ENCODE results near the gene ZFYVE1. TPM values are rescaled to one million over a fixed set of nuclear protein-coding genes. Genes with fewer than 3 reads are reported as not detected.
"Not testable (repeated sequence)": the region's sequence is repeated elsewhere in the genome, so short reads cannot be mapped to it uniquely, and the experiment has no call there.

The ZFYVE1 gene
- total RNA-seq, 1 donor, result 30.8 TPM

DNA sequence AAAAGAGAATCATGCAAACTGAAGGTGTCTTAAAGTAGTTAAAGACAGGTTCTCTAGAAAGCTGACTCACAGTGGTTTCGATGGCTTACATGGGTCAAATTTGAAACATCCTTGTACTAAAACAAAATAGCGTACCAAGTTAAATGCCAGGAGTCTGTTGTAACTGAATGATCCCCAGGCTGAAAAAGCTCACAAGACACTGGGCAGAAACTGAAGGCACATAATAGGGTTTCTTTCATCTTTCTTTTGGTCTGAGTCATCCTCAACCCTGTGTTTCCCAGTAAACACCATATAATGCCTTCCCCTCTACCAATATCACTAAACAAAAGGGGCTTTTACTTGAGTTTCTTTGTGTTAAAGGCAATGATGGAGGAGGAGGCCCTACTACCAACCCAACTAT is 12.8 kb downstream of the ZFYVE1 start:
- H3K4me2 ChIP-seq (ENCODE audit: insufficient read depth, low read length), result no peak overlapping the region
- peaks cover 8% of the 10 kb centered on the region for H3K36me3 ChIP-seq (ENCODE audit: insufficient read depth, low read length)
- no peak overlapping the region for H3K4me3 ChIP-seq (ENCODE audit: insufficient read depth, low read length)
- TF ChIP-seq, protein P1, sequence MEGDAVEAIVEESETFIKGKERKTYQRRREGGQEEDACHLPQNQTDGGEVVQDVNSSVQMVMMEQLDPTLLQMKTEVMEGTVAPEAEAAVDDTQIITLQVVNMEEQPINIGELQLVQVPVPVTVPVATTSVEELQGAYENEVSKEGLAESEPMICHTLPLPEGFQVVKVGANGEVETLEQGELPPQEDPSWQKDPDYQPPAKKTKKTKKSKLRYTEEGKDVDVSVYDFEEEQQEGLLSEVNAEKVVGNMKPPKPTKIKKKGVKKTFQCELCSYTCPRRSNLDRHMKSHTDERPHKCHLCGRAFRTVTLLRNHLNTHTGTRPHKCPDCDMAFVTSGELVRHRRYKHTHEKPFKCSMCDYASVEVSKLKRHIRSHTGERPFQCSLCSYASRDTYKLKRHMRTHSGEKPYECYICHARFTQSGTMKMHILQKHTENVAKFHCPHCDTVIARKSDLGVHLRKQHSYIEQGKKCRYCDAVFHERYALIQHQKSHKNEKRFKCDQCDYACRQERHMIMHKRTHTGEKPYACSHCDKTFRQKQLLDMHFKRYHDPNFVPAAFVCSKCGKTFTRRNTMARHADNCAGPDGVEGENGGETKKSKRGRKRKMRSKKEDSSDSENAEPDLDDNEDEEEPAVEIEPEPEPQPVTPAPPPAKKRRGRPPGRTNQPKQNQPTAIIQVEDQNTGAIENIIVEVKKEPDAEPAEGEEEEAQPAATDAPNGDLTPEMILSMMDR (IDR thresholded peaks at IDR 0.05; ENCODE audit: extremely low read depth, low read depth, low read length), result no peak
- H3K27me3 ChIP-seq (ENCODE audit: insufficient read depth, low read length), result no peaks in the 10 kb centered on the region
- no peaks in the 10 kb centered on the region for H3K9me3 ChIP-seq (ENCODE audit: low read depth, low read length)
- no peak for DNase-seq (ENCODE audit: insufficient read length, low spot score, missing footprints)
- peaks cover 71% of the 10 kb centered on the region for H3K79me2 ChIP-seq (ENCODE audit: insufficient read depth, low read length)
- no peak overlapping the region for H2AFZ ChIP-seq (ENCODE audit: low read length)
- no peak overlapping the region for H3K27ac ChIP-seq (ENCODE audit: low read depth, low read length)
- peaks cover 21% of the 10 kb centered on the region for H4K20me1 ChIP-seq (ENCODE audit: insufficient read depth, low read length)
- H3K4me1 ChIP-seq (ENCODE audit: insufficient read depth, low read length), result peaks cover under 1% of the 10 kb centered on the region

DNA sequence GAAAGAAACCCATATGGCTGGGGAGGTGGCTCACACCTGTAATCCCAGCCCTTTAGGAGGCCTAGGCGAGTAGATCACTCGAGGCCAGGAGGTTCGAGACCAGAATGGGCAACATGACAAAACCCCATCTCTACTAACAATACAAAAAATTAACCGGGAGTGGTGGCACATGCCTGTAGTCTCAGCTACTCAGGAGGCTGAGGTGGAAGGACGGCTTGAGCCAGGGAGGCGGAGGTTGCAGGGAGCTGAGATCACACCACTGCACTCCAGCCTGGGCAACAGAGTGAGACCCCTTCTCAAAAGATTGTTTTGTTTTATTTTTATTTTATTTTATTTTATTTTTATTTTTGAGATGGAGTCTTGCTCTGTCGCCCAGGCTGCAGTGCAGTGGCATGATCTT is 15.7 kb downstream of the ZFYVE1 start:
- H4K20me1 ChIP-seq (ENCODE audit: insufficient read depth, low read length), result peaks cover 19% of the 10 kb centered on the region
- H3K4me3 ChIP-seq (ENCODE audit: insufficient read depth, low read length); DNase-seq (ENCODE audit: insufficient read length, low spot score, missing footprints); H3K9me3 ChIP-seq (ENCODE audit: low read depth, low read length); H3K27ac ChIP-seq (ENCODE audit: low read depth, low read length); H2AFZ ChIP-seq (ENCODE audit: low read length); H3K4me2 ChIP-seq (ENCODE audit: insufficient read depth, low read length); H3K4me1 ChIP-seq (ENCODE audit: insufficient read depth, low read length); H3K27me3 ChIP-seq (ENCODE audit: insufficient read depth, low read length): not testable (repeated sequence)
- H3K79me2 ChIP-seq (ENCODE audit: insufficient read depth, low read length), result peaks cover 68% of the 10 kb centered on the region
- peaks cover 11% of the 10 kb centered on the region for H3K36me3 ChIP-seq (ENCODE audit: insufficient read depth, low read length)

DNA sequence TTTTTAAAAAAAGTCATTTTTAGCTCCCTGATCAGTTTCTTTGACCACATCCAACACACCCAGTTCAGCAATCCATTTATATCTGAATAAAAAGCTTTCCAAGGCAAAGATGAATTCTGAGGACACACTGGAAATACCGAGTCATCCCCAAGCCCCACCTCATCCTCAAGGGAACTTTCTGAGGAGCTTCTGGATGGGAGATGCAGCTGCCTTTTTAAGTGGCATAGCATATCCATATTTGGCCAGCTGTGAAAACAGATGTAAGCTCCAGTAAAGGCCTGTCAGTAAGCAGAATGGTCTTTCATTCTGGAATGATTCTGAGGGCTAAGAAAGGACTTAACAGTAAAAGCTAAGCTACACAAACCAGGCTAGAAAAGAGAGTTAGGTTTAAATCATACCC is 18.4 kb downstream of the ZFYVE1 start:
- peaks cover 71% of the 10 kb centered on the region for H3K79me2 ChIP-seq (ENCODE audit: insufficient read depth, low read length)
- H3K36me3 ChIP-seq (ENCODE audit: insufficient read depth, low read length), result peaks cover 11% of the 10 kb centered on the region
- H3K4me2 ChIP-seq (ENCODE audit: insufficient read depth, low read length), result no peak overlapping the region
- H2AFZ ChIP-seq (ENCODE audit: low read length), result no peak overlapping the region
- H3K9me3 ChIP-seq (ENCODE audit: low read depth, low read length), result no peaks in the 10 kb centered on the region
- TF ChIP-seq, protein P1 (IDR thresholded peaks at IDR 0.05; ENCODE audit: extremely low read depth, low read depth, low read length), result no peak
- no peak for DNase-seq (ENCODE audit: insufficient read length, low spot score, missing footprints)
- H4K20me1 ChIP-seq (ENCODE audit: insufficient read depth, low read length), result peaks cover 19% of the 10 kb centered on the region
- no peaks in the 10 kb centered on the region for H3K27me3 ChIP-seq (ENCODE audit: insufficient read depth, low read length)
- H3K4me1 ChIP-seq (ENCODE audit: insufficient read depth, low read length), result peaks cover 5% of the 10 kb centered on the region
- no peak overlapping the region for H3K27ac ChIP-seq (ENCODE audit: low read depth, low read length)
- no peak overlapping the region for H3K4me3 ChIP-seq (ENCODE audit: insufficient read depth, low read length)

DNA sequence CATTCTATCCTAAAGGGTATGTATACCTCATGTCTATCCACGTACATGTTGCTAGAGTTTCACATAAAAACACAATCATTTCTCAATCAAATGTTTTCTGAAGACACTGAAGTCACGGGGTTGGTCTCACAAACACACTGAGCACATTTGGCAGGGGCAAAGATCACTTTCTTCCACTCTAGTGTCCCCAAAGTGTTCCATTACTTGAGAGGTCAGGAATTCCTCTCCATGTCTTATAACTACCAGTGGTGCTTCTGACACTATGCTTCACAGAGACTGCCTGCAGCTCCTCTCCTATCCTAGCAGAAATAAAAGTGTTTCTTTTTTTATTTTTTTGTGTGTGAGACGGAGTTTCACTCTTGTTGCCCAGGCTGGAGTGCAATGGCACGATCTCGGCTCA is 19.1 kb downstream of the ZFYVE1 start:
- peaks cover 72% of the 10 kb centered on the region for H3K79me2 ChIP-seq (ENCODE audit: insufficient read depth, low read length)
- H3K36me3 ChIP-seq (ENCODE audit: insufficient read depth, low read length), result peaks cover 7% of the 10 kb centered on the region
- no peak overlapping the region for H3K4me3 ChIP-seq (ENCODE audit: insufficient read depth, low read length)
- H3K27me3 ChIP-seq (ENCODE audit: insufficient read depth, low read length), result no peaks in the 10 kb centered on the region
- H3K4me2 ChIP-seq (ENCODE audit: insufficient read depth, low read length), result no peak overlapping the region
- H2AFZ ChIP-seq (ENCODE audit: low read length), result no peak overlapping the region
- H3K4me1 ChIP-seq (ENCODE audit: insufficient read depth, low read length), result peaks cover 5% of the 10 kb centered on the region
- H3K9me3 ChIP-seq (ENCODE audit: low read depth, low read length), result no peaks in the 10 kb centered on the region
- no peak overlapping the region for H3K27ac ChIP-seq (ENCODE audit: low read depth, low read length)
- DNase-seq (ENCODE audit: insufficient read length, low spot score, missing footprints), result no peak
- peaks cover 16% of the 10 kb centered on the region for H4K20me1 ChIP-seq (ENCODE audit: insufficient read depth, low read length)
- TF ChIP-seq, protein P1 (IDR thresholded peaks at IDR 0.05; ENCODE audit: extremely low read depth, low read depth, low read length), result no peak

DNA sequence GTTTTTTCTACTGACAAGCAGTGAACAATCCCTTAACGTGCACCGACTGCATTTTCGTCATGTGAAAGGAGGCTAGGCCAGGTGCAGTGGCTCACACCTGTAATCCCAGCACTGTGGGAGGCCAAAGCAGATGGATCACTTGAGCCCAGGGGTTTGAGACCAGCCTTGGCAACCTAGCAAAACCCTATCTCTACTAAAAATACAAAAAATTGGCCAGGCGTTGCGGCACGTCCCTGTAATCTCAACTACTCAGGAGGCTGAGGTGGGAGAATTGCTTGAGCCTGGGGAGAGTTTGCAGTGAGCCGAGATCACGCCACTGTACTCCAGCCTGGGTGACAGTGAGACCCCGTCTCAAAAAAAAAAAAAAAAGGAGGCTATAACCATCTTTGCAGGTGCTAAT is 22.3 kb downstream of the ZFYVE1 start:
- not testable (repeated sequence) for H3K27me3 ChIP-seq (ENCODE audit: insufficient read depth, low read length); H2AFZ ChIP-seq (ENCODE audit: low read length); H3K4me2 ChIP-seq (ENCODE audit: insufficient read depth, low read length); H3K27ac ChIP-seq (ENCODE audit: low read depth, low read length); DNase-seq (ENCODE audit: insufficient read length, low spot score, missing footprints); H3K9me3 ChIP-seq (ENCODE audit: low read depth, low read length); H3K4me3 ChIP-seq (ENCODE audit: insufficient read depth, low read length)
- peaks cover 79% of the 10 kb centered on the region for H3K79me2 ChIP-seq (ENCODE audit: insufficient read depth, low read length)
- peaks cover 12% of the 10 kb centered on the region for H3K4me1 ChIP-seq (ENCODE audit: insufficient read depth, low read length)
- H3K36me3 ChIP-seq (ENCODE audit: insufficient read depth, low read length), result peaks cover 11% of the 10 kb centered on the region
- H4K20me1 ChIP-seq (ENCODE audit: insufficient read depth, low read length), result peaks cover 24% of the 10 kb centered on the region

Measured in osteoblast (primary cell).